ENCODE results near the gene C1orf105.
"Not testable (repeated sequence)": the region's sequence is repeated elsewhere in the genome, so short reads cannot be mapped to it uniquely, and the experiment has no call there.

C1orf105 gene

GRCh38 chr1:172492421-172492820, 71.9 kb downstream of the C1orf105 start:
- no peak for DNase-seq

- DNase-seq = no peak
These were observed 73.7 kb downstream of the C1orf105 start for GRCh38 chr1:172494166-172494565.

- not testable (repeated sequence) for DNase-seq
These were observed 75.6 kb downstream of the C1orf105 start for GRCh38 chr1:172496127-172496526.

- no peak for DNase-seq
These were observed 76.2 kb downstream of the C1orf105 start for GRCh38 chr1:172496678-172497077.

GRCh38 chr1:172497230-172497629, 76.7 kb downstream of the C1orf105 start:
- peak; percentile 20 for DNase-seq

- DNase-seq = no peak
These were observed 78.4 kb downstream of the C1orf105 start for GRCh38 chr1:172498857-172499256.

GRCh38 chr1:172499636-172500141, 79.2 kb downstream of the C1orf105 start:
- no peak for DNase-seq

GRCh38 chr1:172500207-172500606, 79.7 kb downstream of the C1orf105 start:
- DNase-seq = no peak

GRCh38 chr1:172507741-172508140, 87.3 kb downstream of the C1orf105 start:
- DNase-seq = no peak

- DNase-seq = no peak
These were observed 90.0 kb downstream of the C1orf105 start for GRCh38 chr1:172510479-172510878.

- no peak for DNase-seq
These were observed 92.1 kb downstream of the C1orf105 start for GRCh38 chr1:172512591-172512990.

GRCh38 chr1:172513479-172513878, 93.0 kb downstream of the C1orf105 start:
- no peak for DNase-seq

- DNase-seq = no peak
These were observed 93.6 kb downstream of the C1orf105 start for GRCh38 chr1:172514108-172514507.

- no peak for DNase-seq
These were observed 95.0 kb downstream of the C1orf105 start for GRCh38 chr1:172515436-172515835.

GRCh38 chr1:172515927-172516326, 95.4 kb downstream of the C1orf105 start:
- DNase-seq = no peak

GRCh38 chr1:172517081-172517480, 96.6 kb downstream of the C1orf105 start:
- DNase-seq = no peak

- no peak for DNase-seq
These were observed 97.1 kb downstream of the C1orf105 start for GRCh38 chr1:172517545-172517944.

Measured in fibroblast of skin of scalp (primary cell).